ENCODE measurements around the gene FOXJ3.

FOXJ3 gene

DNA sequence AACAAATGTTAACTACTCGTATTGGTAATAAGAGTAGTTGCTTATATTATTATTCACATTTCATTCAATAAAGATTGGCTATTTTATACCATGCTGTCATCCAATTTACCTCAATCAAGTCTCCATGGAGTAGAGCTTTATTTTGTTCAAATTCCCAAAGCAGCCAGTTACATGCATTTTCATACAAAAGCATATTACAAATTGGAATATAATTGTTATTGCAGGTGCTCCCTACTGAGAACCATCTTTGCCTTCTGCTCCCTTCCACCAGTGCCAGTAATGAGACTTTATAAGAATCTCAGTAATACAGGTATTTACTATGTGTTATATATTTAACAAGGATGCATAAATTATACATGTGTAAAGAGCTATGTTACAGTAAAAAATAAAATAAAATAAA is 54.2 kb downstream of the FOXJ3 start:
- no peak for DNase-seq (ENCODE audit: low read depth in 2 of 2)
- TF ChIP-seq, protein P1, sequence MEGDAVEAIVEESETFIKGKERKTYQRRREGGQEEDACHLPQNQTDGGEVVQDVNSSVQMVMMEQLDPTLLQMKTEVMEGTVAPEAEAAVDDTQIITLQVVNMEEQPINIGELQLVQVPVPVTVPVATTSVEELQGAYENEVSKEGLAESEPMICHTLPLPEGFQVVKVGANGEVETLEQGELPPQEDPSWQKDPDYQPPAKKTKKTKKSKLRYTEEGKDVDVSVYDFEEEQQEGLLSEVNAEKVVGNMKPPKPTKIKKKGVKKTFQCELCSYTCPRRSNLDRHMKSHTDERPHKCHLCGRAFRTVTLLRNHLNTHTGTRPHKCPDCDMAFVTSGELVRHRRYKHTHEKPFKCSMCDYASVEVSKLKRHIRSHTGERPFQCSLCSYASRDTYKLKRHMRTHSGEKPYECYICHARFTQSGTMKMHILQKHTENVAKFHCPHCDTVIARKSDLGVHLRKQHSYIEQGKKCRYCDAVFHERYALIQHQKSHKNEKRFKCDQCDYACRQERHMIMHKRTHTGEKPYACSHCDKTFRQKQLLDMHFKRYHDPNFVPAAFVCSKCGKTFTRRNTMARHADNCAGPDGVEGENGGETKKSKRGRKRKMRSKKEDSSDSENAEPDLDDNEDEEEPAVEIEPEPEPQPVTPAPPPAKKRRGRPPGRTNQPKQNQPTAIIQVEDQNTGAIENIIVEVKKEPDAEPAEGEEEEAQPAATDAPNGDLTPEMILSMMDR (IDR thresholded peaks at IDR 0.05; ENCODE audit: low read depth, low read length), result no peak
- H3K4me3 ChIP-seq (replicated peaks in 1 of 2; ENCODE audit: low read depth in 2 of 2, low read length in 2 of 2), result no peak overlapping the region

DNA sequence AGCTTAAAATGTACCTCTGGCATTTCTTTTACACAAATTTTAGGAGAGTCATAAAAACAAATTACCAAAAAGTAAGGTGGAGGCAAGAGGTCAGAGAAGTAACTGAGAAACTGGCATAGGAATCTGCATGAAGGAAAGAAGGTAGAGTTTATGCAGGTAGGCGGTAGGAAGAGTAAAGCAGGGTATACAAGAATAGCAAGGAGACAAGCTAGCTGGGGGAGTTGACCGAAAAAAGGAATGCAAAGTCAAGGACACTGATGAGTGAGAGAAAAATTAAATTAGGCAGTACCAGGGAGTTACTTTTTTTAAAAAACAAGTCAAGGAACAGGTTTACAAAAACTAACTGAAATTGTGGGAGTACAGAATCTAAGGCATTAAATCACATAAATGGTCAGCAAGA is 56.0 kb downstream of the FOXJ3 start:
- TF ChIP-seq, protein P1 (IDR thresholded peaks at IDR 0.05; ENCODE audit: low read depth, low read length), result no peak

DNA sequence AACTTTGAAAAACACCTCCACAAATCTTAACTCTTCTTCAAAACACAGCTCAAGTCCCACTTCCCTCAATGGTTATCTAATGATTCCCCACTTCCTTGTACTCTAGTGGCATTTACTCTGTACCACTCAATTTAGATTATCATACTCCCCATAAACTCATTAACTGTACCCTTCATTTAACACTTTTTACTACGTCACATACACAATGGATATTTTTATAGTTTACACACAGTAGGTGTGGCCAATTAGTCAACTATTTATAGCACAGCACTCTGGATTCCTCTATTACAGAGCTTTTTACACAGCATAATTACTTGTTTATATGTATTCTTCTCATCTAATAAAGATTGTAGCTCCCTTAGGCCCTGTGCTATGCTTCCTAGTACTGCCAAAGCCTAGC is 62.1 kb downstream of the FOXJ3 start:
- DNase-seq (ENCODE audit: low read depth in 2 of 2), result no peak
- no peak overlapping the region for H3K4me3 ChIP-seq (replicated peaks in 1 of 2; ENCODE audit: low read depth in 2 of 2, low read length in 2 of 2)
- TF ChIP-seq, protein P1 (IDR thresholded peaks at IDR 0.05; ENCODE audit: low read depth, low read length), result no peak

More for the DNA sequence above, 56.0 kb downstream of the FOXJ3 start:
- H3K4me3 ChIP-seq (replicated peaks in 1 of 2; ENCODE audit: low read depth in 2 of 2, low read length in 2 of 2), result no peak overlapping the region
- DNase-seq (ENCODE audit: low read depth in 2 of 2), result no peak

DNA sequence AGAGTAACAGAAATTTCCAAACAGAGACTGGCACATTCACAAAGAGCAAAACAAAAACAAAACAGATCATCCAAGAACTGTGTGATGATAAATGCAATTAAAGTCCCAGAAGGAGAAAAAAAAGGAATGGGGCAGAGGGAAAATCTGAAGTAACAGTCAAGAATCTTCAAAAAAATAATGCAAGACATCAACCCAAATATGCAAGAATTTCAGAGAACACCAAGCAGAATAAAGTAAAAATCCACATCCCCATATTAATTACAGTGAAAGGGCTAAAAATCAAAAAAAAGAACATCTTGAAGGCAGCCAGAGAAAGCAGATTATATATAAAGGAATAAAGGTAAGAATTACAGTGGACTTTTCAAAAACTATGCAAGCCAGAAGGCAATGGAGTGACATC is 67.1 kb downstream of the FOXJ3 start:
- DNase-seq (ENCODE audit: low read depth in 2 of 2), result no peak
- TF ChIP-seq, protein P1 (IDR thresholded peaks at IDR 0.05; ENCODE audit: low read depth, low read length), result no peak
- no peak overlapping the region for H3K4me3 ChIP-seq (replicated peaks in 1 of 2; ENCODE audit: low read depth in 2 of 2, low read length in 2 of 2)

DNA sequence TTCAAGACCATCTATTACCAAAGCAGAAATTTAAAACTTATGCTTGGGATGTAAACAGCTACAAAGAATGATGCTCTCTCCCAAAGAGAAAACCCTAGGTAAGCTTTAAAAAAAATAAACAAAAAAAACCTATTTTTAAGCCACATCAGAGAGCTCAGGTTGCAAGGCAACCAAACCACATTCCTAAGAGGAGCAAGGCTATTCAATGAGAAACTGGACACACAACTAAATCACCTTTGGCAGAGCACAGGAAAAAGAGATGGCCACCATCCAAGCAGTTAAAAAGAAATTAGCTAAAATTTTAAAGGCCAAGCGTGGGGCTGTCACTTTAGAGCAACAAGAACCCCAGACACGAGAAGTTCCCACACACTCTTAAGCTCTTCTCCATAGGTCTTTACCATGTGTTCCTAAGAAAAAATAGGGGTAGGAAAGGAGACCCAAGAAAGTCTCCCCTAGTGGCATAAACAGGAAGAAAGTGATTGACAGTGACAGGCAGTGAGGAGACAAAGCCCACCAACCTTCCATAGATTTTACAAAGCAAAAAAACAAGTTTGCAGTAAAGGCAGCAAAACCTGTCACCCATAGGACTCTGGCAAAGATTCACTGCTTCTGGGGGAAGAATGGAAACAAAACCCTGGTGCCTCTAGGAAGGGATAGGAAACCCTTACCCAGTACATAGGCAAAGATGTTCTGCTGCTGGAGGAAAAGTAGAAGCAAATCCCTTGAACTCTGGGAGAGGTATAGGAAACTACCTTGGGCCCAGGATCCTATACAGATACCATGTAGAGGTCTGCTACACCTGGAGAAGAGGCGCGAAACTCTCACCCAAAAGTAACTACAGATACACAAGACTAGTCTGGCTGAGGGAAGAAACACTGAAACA is 68.5 kb downstream of the FOXJ3 start:
- TF ChIP-seq, protein P1 (IDR thresholded peaks at IDR 0.05; ENCODE audit: low read depth, low read length), result no peak
- DNase-seq (ENCODE audit: low read depth in 2 of 2), result no peak
- no peak overlapping the region for H3K4me3 ChIP-seq (replicated peaks in 1 of 2; ENCODE audit: low read depth in 2 of 2, low read length in 2 of 2)

DNA sequence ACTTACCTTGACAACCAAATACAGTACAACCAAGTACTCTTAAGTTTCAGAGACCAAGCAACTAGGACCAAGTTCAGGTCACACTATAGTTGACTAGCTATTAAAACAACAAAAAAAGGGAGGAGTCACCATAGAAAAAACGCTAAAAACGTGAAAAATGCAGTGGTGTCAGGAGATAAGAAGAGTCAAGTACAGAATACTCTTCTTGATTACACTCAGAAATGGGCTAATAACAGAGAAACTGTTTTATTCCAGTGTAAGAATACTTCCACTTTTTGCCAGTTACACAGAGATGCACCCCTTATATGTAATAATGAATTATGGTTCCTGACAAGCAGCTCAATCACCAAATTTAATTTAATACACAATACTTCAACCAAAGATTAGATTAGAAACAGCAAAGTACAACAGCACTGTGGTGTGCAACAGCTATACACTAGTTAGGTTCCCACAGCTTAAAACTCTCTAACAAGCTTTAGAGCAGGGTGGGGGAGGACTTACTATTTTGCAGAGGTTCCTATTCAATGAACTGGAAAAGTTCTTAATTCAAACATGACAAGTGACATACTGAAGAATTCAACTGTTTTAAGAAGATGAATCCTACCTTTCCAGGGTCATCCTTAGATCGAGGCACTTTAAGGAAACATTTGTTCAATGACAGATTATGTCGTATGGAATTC is 70.4 kb downstream of the FOXJ3 start:
- TF ChIP-seq, protein P1 (IDR thresholded peaks at IDR 0.05; ENCODE audit: low read depth, low read length), result no peak

More for the DNA sequence above, 70.4 kb downstream of the FOXJ3 start:
- DNase-seq (ENCODE audit: low read depth in 2 of 2), result no peak
- no peak overlapping the region for H3K4me3 ChIP-seq (replicated peaks in 1 of 2; ENCODE audit: low read depth in 2 of 2, low read length in 2 of 2)
